ENCODE results near the gene PRCC.
A peak's percentile ranks its signal among the peaks of the same experiment; 100 is the strongest.

PRCC gene

GRCh38 chr1:156794506-156795373, 27.4 kb downstream of the PRCC start:
- DNase-seq (ENCODE audit: extremely low spot score) = no peak
- ChIA-PET POLR2A (no interaction called here), CTCF (interaction anchor here (0.6 to 2.2 kb wide), 8 partner anchors 16 to 96 kb away, joined by 3 to 7 read pairs (median 3); partner anchors contain the start of gene NTRK1)
- TF ChIP-seq SUZ12 (IDR thresholded peaks at IDR 0.05) (no peak), FOXK2 (IDR thresholded peaks at IDR 0.05) (no peak), PKNOX1 (IDR thresholded peaks at IDR 0.05) (no peak), ZNF384 (IDR thresholded peaks at IDR 0.05) (no peak), BHLHE40 (IDR thresholded peaks at IDR 0.05; ENCODE audit: borderline replicate concordance) (no peak), L3MBTL2 (conservative IDR thresholded peaks at IDR 0.05) (no peak), HDGF (IDR thresholded peaks at IDR 0.05; ENCODE audit: borderline replicate concordance) (no peak), FOXA1 (IDR thresholded peaks at IDR 0.05) (no peak), SP1 (IDR thresholded peaks at IDR 0.05) (no peak), CTBP1 (IDR thresholded peaks at IDR 0.05; ENCODE audit: borderline replicate concordance) (no peak), TARDBP (IDR thresholded peaks at IDR 0.05) (no peak), ARNT (IDR thresholded peaks at IDR 0.05) (no peak), NFRKB (IDR thresholded peaks at IDR 0.05) (no peak), LEF1 (IDR thresholded peaks at IDR 0.05; ENCODE audit: borderline replicate concordance) (no peak), ELF4 (IDR thresholded peaks at IDR 0.05) (no peak), FOXM1 (IDR thresholded peaks at IDR 0.05; ENCODE audit: borderline replicate concordance) (no peak)

- CTCF ChIA-PET = interaction anchor here (1.1 to 2.2 kb wide), 5 partner anchors 15 to 106 kb away, joined by 3 to 7 read pairs (median 3); partner anchors contain the start of gene NTRK1
- TF ChIP-seq ARNT (IDR thresholded peaks at IDR 0.05) (no peak), LEF1 (IDR thresholded peaks at IDR 0.05; ENCODE audit: borderline replicate concordance) (no peak), HDGF (IDR thresholded peaks at IDR 0.05; ENCODE audit: borderline replicate concordance) (no peak), PKNOX1 (IDR thresholded peaks at IDR 0.05) (no peak), L3MBTL2 (conservative IDR thresholded peaks at IDR 0.05) (no peak), CTBP1 (IDR thresholded peaks at IDR 0.05; ENCODE audit: borderline replicate concordance) (no peak), FOXA1 (IDR thresholded peaks at IDR 0.05) (no peak), ZNF384 (IDR thresholded peaks at IDR 0.05) (no peak), FOXM1 (IDR thresholded peaks at IDR 0.05; ENCODE audit: borderline replicate concordance) (no peak), NFRKB (IDR thresholded peaks at IDR 0.05) (no peak), SP1 (IDR thresholded peaks at IDR 0.05) (no peak), FOXK2 (IDR thresholded peaks at IDR 0.05) (no peak), BHLHE40 (IDR thresholded peaks at IDR 0.05; ENCODE audit: borderline replicate concordance) (no peak)
- POLR2A ChIA-PET = no interaction called here
- DNase-seq (ENCODE audit: extremely low spot score) = no peak
Measured at GRCh38 chr1:156795374-156795733, 28.0 kb downstream of the PRCC start.

GRCh38 chr1:156795787-156796186, 28.5 kb downstream of the PRCC start:
- CTCF ChIA-PET = interaction anchor here (1.4 to 2.2 kb wide), 4 partner anchors 12 to 106 kb away, joined by 3 to 7 read pairs (median 3); partner anchors contain the start of gene NTRK1
- no peak for DNase-seq (ENCODE audit: extremely low spot score)
- TF ChIP-seq NFRKB (IDR thresholded peaks at IDR 0.05) = no peak
- TF ChIP-seq BHLHE40 (IDR thresholded peaks at IDR 0.05; ENCODE audit: borderline replicate concordance) = no peak
- no peak for TF ChIP-seq HDGF (IDR thresholded peaks at IDR 0.05; ENCODE audit: borderline replicate concordance)
- no peak for TF ChIP-seq ARNT (IDR thresholded peaks at IDR 0.05)
- no peak for TF ChIP-seq LEF1 (IDR thresholded peaks at IDR 0.05; ENCODE audit: borderline replicate concordance)
- POLR2A ChIA-PET = interaction anchor here (0.6 kb wide), 1 partner anchor 67 kb away, joined by 3 read pairs; no protein-coding TSS in a partner anchor

GRCh38 chr1:156796340-156797097, 29.2 kb downstream of the PRCC start:
- ChIA-PET POLR2A (interaction anchor here (0.6 kb wide), 1 partner anchor 67 kb away, joined by 3 read pairs; no protein-coding TSS in a partner anchor), CTCF (interaction anchor here (0.6 to 2.8 kb wide), 10 partner anchors 12 to 107 kb away, joined by 3 to 11 read pairs (median 4); partner anchors contain the start of genes METTL25B and NTRK1)
- DNase-seq (ENCODE audit: extremely low spot score) = no peak
- no peak for TF ChIP-seq CTBP1 (IDR thresholded peaks at IDR 0.05; ENCODE audit: borderline replicate concordance)
- no peak for TF ChIP-seq SUZ12 (IDR thresholded peaks at IDR 0.05)
- no peak for TF ChIP-seq ARNT (IDR thresholded peaks at IDR 0.05)
- TF ChIP-seq L3MBTL2 (conservative IDR thresholded peaks at IDR 0.05) = no peak
- no peak for TF ChIP-seq SP1 (IDR thresholded peaks at IDR 0.05)
- no peak for TF ChIP-seq LEF1 (IDR thresholded peaks at IDR 0.05; ENCODE audit: borderline replicate concordance)
- TF ChIP-seq BHLHE40 (IDR thresholded peaks at IDR 0.05; ENCODE audit: borderline replicate concordance) = no peak
- TF ChIP-seq ELF4 (IDR thresholded peaks at IDR 0.05) = no peak
- no peak for TF ChIP-seq FOXA1 (IDR thresholded peaks at IDR 0.05)

- ChIA-PET POLR2A (interaction anchor here (1.5 kb wide), 1 partner anchor 56 kb away, joined by 5 read pairs; the partner anchor contains the start of gene MRPL24), CTCF (interaction anchor here (0.6 to 2.8 kb wide), 12 partner anchors 13 to 130 kb away, joined by 3 to 22 read pairs (median 4); partner anchors contain the start of genes METTL25B and NTRK1)
- DNase-seq (ENCODE audit: extremely low spot score) = peak; percentile 68
- no peak for TF ChIP-seq SUZ12 (IDR thresholded peaks at IDR 0.05)
- TF ChIP-seq ZNF384 (IDR thresholded peaks at IDR 0.05) = no peak
- no peak for TF ChIP-seq ELF4 (IDR thresholded peaks at IDR 0.05)
- TF ChIP-seq SP1 (IDR thresholded peaks at IDR 0.05) = no peak
- no peak for TF ChIP-seq FOXA1 (IDR thresholded peaks at IDR 0.05)
- TF ChIP-seq LEF1 (IDR thresholded peaks at IDR 0.05; ENCODE audit: borderline replicate concordance) = no peak
- no peak for TF ChIP-seq L3MBTL2 (conservative IDR thresholded peaks at IDR 0.05)
- TF ChIP-seq HDGF (IDR thresholded peaks at IDR 0.05; ENCODE audit: borderline replicate concordance) = no peak
- TF ChIP-seq CTBP1 (IDR thresholded peaks at IDR 0.05; ENCODE audit: borderline replicate concordance) = no peak
- no peak for TF ChIP-seq TARDBP (IDR thresholded peaks at IDR 0.05)
- TF ChIP-seq ARNT (IDR thresholded peaks at IDR 0.05) = no peak
- no peak for TF ChIP-seq NFRKB (IDR thresholded peaks at IDR 0.05)
- no peak for TF ChIP-seq BHLHE40 (IDR thresholded peaks at IDR 0.05; ENCODE audit: borderline replicate concordance)
Measured at GRCh38 chr1:156797212-156797871, 30.0 kb downstream of the PRCC start.
